Kidney (tissue), 14 donors: Measurements from ENCODE around the gene PTPRG. TPM values are rescaled to one million over a fixed set of nuclear protein-coding genes. Genes with fewer than 3 reads are reported as not detected.

Source experiments
- DNase-seq, 5 donors: peaks; one replicate each; pipeline ENCODE4 v3.0.0-alpha.2; 2013 to 2020
- FAIRE-seq: peaks from 2 replicates; lab custom pipeline; 2012; peaks lifted over from hg19 to GRCh38; lab: Jason Lieb, UNC
- H3K27ac ChIP-seq, 2 donors: one replicate each; pipeline ENCODE4 v1.7.0; 2013; ENCODE audit warnings: low read depth in 2 of 2, low read length in 2 of 2, inconsistent platforms in 1 of 2
- H3K27me3 ChIP-seq: one replicate; pipeline ENCODE4 v1.7.1; 2013; ENCODE audit warnings: low read length, inconsistent platforms; ENCODE audit not compliant: control insufficient read depth, insufficient read depth
- H3K36me3 ChIP-seq, 3 donors: one replicate each; pipeline versions ENCODE4 v1.7.0 to v1.7.1; 2013; ENCODE audit warnings: low read length in 3 of 3, control low read depth in 1 of 3, inconsistent platforms in 1 of 3; ENCODE audit not compliant: insufficient read depth in 3 of 3, control insufficient read depth in 2 of 3
- H3K4me1 ChIP-seq, 3 donors: one replicate each; pipeline versions ENCODE4 v1.7.0 to v1.7.1; 2013; ENCODE audit warnings: low read length in 3 of 3, inconsistent platforms in 1 of 3, low read depth in 1 of 3; ENCODE audit not compliant: control insufficient read depth in 2 of 3, insufficient read depth in 2 of 3
- H3K4me3 ChIP-seq, 3 donors: one replicate each; pipeline versions ENCODE4 v1.7.0 to v1.8.1; 2013; ENCODE audit warnings: low read length in 3 of 3, control low read depth in 1 of 3, inconsistent platforms in 1 of 3
- H3K9ac ChIP-seq, 3 donors: one replicate each; pipeline versions ENCODE4 v1.7.0 to v1.7.1; 2013; ENCODE audit warnings: low read length in 3 of 3, control low read depth in 1 of 3, inconsistent platforms in 1 of 3
- H3K9me3 ChIP-seq, 3 donors: one replicate each; pipeline versions ENCODE4 v1.7.0 to v1.7.1; 2013; ENCODE audit warnings: low read length in 3 of 3, control low read depth in 1 of 3, inconsistent platforms in 1 of 3; ENCODE audit not compliant: control insufficient read depth in 2 of 3, insufficient read depth in 1 of 3
- intact Hi-C: fragments of 100-400 bp; cut with DNase I; formaldehyde crosslinking; loops from one replicate; pipeline ENCODE4 v1.11.1; 2022
- polyA plus RNA-seq: library from polyadenylated mRNA; stranded (reverse); fragments of 350-450 nt; fragmentation: Illumina TruSeq; extraction: RNeasy Lipid Tissue Mini Kit (QIAGEN cat#74804); gene quantifications from one replicate; pipeline ENCODE4 v1.2.3, GENCODE V29; 2014; ENCODE audit warnings: low read depth, low replicate concordance; ENCODE audit not compliant: insufficient read depth
- total RNA-seq: library from RNA; stranded (reverse); fragmentation: NEBNext Ultra II Directional; extraction: Animal tissue kit (Norgen Biotek cat#: 25700); gene quantifications from one replicate; pipeline ENCODE4 v1.2.1, GENCODE V29; 2021
- TF ChIP-seq, protein P1 (sequence below): IDR thresholded peaks from 3 replicates; pipeline ENCODE4 v1.5.1; 2012; ENCODE audit warnings: mild to moderate bottlenecking, moderate library complexity, borderline replicate concordance; ENCODE audit not compliant: insufficient read depth; ENCODE audit errors: extremely low read depth
- donor health status: control.
- donor health status: control.
- donor health status: control.
- donor health status: control.
- donor health status: control.
- donor health status: DM: yes; HTN: yes; CAD: no.
- donor health status: Normal renal cell carcinoma (clear cell type).

The PTPRG gene
- total and polyA plus RNA-seq, 2 donors from 2014 or later, result 9.2 to 154 TPM

DNA sequence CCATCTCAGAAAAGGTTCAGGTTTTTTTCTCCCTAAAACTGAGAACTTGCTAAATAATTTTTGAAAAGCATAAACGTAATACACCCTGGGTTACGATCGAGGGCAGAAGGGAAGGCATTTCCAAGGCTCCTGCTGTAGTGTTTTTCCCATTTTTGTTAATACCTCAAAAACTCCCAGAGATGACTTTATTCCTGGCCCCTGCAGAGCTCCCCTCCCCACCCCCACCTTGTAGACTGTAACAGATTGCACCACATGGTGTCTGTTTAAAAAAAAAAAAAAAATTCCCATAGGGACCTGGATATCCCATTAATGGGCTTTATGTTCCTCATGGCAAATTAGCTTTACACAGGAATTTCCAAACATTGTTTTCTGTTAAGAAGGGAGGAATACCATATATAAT, 773.8 kb downstream of the PTPRG start:
- FAIRE-seq (no peak), DNase-seq (no peak)
- Histone ChIP-seq H3K4me1 (no peaks in the 10 kb centered on the region), H3K27ac (no peak overlapping the region), H3K9me3 (no peaks in the 10 kb centered on the region), H3K27me3 (no peaks in the 10 kb centered on the region), H3K4me3 (no peak overlapping the region), H3K36me3 (no peaks in the 10 kb centered on the region), H3K9ac (no peak overlapping the region)
- intact Hi-C loops, result no loop called here
- TF ChIP-seq, protein P1, sequence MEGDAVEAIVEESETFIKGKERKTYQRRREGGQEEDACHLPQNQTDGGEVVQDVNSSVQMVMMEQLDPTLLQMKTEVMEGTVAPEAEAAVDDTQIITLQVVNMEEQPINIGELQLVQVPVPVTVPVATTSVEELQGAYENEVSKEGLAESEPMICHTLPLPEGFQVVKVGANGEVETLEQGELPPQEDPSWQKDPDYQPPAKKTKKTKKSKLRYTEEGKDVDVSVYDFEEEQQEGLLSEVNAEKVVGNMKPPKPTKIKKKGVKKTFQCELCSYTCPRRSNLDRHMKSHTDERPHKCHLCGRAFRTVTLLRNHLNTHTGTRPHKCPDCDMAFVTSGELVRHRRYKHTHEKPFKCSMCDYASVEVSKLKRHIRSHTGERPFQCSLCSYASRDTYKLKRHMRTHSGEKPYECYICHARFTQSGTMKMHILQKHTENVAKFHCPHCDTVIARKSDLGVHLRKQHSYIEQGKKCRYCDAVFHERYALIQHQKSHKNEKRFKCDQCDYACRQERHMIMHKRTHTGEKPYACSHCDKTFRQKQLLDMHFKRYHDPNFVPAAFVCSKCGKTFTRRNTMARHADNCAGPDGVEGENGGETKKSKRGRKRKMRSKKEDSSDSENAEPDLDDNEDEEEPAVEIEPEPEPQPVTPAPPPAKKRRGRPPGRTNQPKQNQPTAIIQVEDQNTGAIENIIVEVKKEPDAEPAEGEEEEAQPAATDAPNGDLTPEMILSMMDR, result no peak

DNA sequence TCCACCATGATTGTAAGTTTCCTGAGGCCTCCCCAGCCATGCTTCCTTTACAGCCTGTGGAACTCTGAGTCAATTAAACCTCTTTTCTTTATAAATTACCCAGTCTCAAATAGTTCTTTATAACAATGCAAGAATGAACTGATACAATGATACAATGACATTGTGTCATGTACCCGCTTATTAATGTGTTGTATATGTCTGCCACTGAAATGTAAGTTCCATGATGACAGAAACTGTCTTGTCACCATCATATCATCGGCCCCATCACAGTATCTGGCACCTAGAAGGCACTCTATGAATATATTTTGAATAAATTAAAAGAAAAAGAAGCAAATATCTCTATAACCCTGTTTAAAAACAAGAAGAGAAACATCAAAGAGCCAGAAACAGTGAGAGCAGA, 782.4 kb downstream of the PTPRG start:
- intact Hi-C loops, result no loop called here

More for the DNA sequence above, 782.4 kb downstream of the PTPRG start:
- TF ChIP-seq, protein P1, result no peak
- Histone ChIP-seq H3K4me1 (no peaks in the 10 kb centered on the region), H3K9me3 (no peaks in the 10 kb centered on the region), H3K4me3 (no peak overlapping the region), H3K36me3 (no peaks in the 10 kb centered on the region), H3K9ac (no peak overlapping the region), H3K27ac (no peak overlapping the region), H3K27me3 (no peaks in the 10 kb centered on the region)
- FAIRE-seq (no peak), DNase-seq (no peak)
